GM21717 (cell line): ENCODE results near the gene TRIM2.

ENCODE experiments used
- ATAC-seq: cut with Tn5 transposase; IDR thresholded peaks from one replicate; pipeline ENCODE4 v1.9.1; 2021; ENCODE audit warnings: mild to moderate bottlenecking, moderate library complexity; ENCODE audit not compliant: unreplicated experiment

Gene TRIM2

DNA sequence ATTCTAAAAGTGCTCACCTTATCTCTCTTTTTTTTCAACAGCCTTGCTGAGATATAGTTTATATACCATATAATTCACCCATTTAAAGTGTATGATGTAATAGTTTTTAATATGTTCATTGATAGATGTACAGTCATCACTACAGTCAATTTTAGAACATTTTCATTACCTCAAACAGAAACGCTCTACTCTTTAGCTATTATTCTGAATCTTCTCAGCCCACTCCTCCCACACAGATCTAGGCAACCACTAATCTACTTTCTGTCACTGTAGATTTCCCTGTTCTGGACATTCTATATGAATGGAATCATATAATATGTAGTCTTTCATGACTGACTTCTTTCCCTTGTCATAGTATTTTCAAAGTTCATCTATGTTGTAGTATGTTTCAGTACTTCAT, 162.8 kb downstream of the TRIM2 start:
- ATAC-seq: no peak

DNA sequence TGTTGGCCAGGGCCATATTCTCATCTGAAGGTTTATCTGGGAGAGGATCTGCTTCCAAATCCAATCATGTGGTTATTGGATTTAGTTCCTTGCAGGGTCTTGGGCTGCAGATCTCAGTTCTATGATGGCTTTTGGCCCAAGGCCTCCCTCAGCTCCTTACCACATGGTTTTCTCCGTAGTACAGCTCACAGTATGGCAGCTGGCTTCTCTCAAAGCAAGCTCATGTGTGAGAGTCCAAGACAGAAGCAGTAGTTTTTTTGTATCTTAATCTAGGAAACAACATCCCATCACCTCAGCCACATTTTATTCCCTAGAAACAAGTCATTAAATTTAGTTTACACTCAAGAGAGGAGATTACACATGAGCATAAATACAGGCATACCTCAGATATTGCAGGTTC, 164.8 kb downstream of the TRIM2 start:
- no peak for ATAC-seq

DNA sequence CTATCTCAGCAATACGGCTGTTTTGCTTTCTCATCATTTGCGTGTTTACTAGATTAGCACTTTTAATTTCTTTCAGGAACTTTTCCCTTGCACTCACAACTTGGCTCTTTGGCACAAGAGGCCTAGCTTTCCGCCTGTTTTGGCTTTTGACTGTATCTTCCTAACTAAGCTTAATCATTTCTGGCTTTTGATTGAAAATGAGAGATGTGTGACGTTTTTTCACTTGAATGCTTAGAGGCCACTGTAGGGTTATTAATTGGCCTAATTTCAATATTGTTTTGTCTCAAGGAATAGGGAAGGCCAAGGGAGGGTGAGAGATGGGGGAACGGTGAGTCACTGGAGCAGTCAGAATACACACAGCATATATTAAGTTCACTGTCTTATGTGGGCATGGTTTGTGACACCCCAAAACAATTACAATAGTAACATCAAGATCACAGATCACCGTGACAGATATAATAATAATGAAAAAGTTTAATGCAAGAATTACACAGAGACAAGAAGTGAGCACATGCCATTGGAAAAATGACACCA, 167.5 kb downstream of the TRIM2 start:
- no peak for ATAC-seq

DNA sequence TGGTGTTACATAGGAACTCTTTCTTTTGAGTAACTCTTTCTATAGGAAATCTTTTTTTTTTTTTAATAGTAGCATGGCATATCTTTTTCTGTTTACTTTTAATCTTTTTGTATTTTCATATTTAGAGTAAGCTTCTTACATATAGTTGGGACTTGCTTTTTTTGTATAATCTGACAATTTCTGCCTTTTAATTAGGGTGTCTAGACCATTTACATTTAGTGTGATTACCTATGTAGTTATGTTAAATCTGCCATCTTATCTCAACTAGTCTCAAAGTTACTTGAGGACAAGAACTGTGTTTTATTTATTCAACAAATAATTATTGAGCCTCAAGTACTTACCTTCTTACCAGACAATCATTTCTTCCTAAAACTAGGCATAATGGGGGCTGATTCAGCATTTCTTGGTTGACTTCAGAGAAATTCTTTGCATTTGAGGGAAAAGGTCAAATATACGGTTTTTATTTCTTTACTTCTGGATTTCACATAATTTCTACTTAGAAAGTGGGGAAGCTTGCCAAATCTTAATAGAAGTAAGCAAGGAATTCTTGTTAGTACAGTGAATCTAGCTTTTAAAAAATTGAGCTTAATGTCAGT, 168.8 kb downstream of the TRIM2 start:
- ATAC-seq: no peak

DNA sequence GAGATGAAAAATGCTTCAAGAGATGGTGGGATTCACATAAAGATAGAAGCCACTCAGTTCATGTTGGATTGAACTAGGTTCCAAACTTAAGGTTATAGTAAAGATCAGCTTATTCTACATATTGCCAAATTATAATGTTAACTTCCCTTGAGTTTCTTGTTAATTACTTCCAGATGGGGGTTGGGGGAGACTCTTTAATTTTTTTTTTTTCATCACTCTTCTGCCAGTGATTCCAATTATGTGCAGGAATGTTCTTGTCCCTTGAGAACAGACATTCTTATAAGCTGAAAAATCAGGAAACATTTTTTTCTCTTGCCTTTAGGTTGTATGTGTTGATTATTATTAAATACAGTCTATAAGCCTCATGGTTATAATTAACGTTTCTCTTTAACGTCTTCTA, 170.2 kb downstream of the TRIM2 start:
- ATAC-seq: no peak

DNA sequence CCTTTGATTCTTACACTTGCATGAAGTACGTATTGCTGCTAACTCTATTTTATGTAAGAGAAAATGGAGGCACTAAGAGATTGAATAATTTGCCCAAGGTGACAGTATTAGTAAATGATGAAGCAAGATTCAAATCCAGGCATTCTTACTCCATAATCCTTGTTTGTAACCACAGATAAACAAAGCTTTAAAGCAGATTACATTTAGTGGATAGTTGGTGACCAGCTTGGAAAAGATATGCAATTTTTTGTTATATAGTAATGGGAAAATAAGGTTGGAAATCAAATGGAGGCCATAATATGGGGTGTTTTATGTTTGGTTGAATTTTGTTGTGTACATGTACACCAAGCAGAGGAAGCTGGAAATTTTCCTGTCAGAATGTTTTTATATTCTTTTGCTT, 171.1 kb downstream of the TRIM2 start:
- no peak for ATAC-seq

DNA sequence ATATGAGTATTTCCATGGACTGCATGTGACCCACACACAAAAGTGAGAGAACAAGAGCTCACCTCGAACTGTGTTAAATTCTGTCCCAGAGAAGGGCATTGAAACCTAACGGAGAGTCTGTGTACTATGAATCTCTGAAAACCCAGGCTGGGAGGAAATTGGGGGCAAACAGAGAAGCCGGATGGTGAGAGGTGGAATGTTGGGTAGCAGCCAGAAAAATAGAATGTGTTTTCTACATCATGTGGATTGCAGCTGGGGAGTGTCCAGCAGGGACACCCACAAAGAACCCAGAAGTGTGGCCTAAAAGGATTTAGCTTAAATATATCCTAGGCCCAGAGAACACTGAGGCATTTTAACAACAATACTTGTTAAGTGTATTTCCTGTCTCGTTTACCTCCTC, 178.9 kb downstream of the TRIM2 start:
- ATAC-seq: no peak

DNA sequence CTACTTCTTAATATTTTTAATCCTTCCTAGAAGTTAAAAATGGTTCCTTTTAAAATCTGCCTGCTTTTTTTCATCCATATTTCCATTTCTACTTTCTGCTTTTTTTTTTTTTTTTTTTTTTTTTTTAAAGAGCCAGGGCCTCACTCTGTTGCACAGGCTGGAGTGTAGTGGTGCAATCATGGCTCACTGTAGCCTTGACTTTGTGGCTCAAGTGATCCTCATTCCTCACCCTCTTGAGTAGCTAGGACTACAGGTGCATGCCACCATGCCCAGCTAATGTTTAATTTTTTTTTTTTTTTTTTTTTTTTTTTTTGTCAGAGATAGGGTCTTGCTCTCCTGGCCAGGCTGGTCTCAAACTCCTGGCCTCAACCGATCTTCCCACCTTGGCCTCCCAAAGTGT, 179.9 kb downstream of the TRIM2 start:
- ATAC-seq: no peak

DNA sequence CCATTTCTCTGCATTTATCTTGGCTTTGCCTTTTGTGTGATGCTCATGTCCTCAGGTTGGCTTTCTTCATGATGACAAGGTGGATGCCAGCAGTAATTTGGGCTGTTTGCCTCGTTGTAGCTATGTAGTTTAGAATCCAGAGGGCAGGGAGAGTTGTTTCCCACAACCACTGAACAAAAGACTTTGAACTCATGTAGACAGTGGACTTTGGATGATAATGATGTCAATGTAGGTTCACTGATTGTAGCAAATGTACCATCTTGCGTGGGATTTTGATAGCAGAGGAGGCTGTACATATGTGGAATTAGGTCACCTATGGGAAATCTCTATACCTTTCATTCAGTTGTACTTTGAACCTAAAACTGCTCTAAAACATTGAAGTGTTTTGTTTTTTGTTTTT, 181.5 kb downstream of the TRIM2 start:
- no peak for ATAC-seq

DNA sequence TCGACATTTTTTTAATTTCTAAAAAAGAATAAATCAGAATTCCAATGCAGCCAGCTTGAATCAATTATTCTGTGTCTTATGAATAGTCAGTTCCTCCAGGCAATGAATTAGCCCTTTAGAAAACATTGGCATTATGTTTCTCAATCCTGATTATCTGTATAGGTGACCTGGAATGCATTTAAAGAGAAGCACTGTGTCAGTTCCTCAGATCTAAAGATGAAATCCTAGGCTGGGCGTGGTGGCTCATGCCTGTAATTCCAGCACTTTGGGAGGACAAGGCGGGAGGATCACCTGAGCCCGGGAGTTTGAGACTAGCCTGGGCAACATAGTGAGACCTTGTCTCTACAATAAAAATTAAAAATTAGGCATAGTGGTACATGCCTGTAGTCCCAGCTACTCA, 183.7 kb downstream of the TRIM2 start:
- ATAC-seq: no peak
